Stomach (tissue), 9 donors: Measurements from ENCODE around the gene ATRX. TPM values are rescaled to one million over a fixed set of nuclear protein-coding genes. Genes with fewer than 3 reads are reported as not detected.
"Not testable (repeated sequence)": the region's sequence is repeated elsewhere in the genome, so short reads cannot be mapped to it uniquely, and the experiment has no call there.

Source experiments
- DNase-seq, 2 donors: peaks; one replicate each; pipeline versions ENCODE4 v3.0.0 to v3.0.0-alpha.2; 2013 to 2019
- H3K27ac ChIP-seq, 5 donors: fragments of 200-600 bp in 4 of 5; sonication (generic) in 4 of 5; one replicate each; pipeline ENCODE4 v1.5.1; 2013 to 2019; ENCODE audit warnings: mild to moderate bottlenecking in 1 of 5, moderate library complexity in 1 of 5
- H3K27me3 ChIP-seq, 3 donors: fragments of 200-600 bp; sonication (generic); one replicate each; pipeline ENCODE4 v1.5.1; 2017 to 2019; ENCODE audit warnings: mixed run types in 1 of 3
- H3K36me3 ChIP-seq, 4 donors: fragments of 200-600 bp; sonication (generic); 1 replicate in 3 of 4; 2 replicates in 1 of 4; pipeline ENCODE4 v1.5.1; 2016 to 2019
- H3K4me1 ChIP-seq, 4 donors: fragments of 200-600 bp; sonication (generic); one replicate each; pipeline ENCODE4 v1.5.1; 2016 to 2019
- H3K4me3 ChIP-seq, 4 donors: fragments of 200-600 bp; sonication (generic) in 3 of 4; one replicate each; pipeline ENCODE4 v1.5.1; 2016 to 2019; ENCODE audit warnings: mild to moderate bottlenecking in 1 of 4
- H3K9me3 ChIP-seq, 4 donors: fragments of 200-600 bp; sonication (generic); one replicate each; pipeline ENCODE4 v1.5.1; 2016 to 2019
- CTCF ChIP-seq, 7 experiments: fragments of 450-650 bp in 4 of 7; fragments of 200-600 bp in 3 of 7; sonication (generic) in 3 of 7; IDR thresholded peaks; one replicate each; pipeline ENCODE4 v1.5.1; 2016 to 2019; ENCODE audit warnings: antibody characterized with exemption in 7 of 7, control low read depth in 2 of 7, mild to moderate bottlenecking in 1 of 7
- EP300 ChIP-seq: sonication (generic); formaldehyde crosslinking; IDR thresholded peaks from one replicate; pipeline ENCODE4 v1.6.1; 2017; ENCODE audit warnings: antibody characterized with exemption
- POLR2A ChIP-seq, 4 donors: fragments of 450-650 bp; IDR thresholded peaks; one replicate each; pipeline ENCODE4 v1.6.1; 2016; ENCODE audit warnings: antibody characterized with exemption in 4 of 4, control low read depth in 2 of 4, mild to moderate bottlenecking in 1 of 4, moderate library complexity in 1 of 4
- POLR2AphosphoS5 ChIP-seq, 3 donors: sonication (generic); formaldehyde crosslinking; IDR thresholded peaks; one replicate each; pipeline ENCODE4 v1.6.1; 2016; ENCODE audit warnings: antibody characterized with exemption in 3 of 3
- WGBS, 5 donors: extraction: QIAGEN DNeasy Blood & Tissue Kit in 3 of 5; methylation state at CpG; one replicate each; pipeline versions ENCODE4 v1.1.5 to v1.1.7; 2013 to 2018; 5-methylcytosine and 5-hydroxymethylcytosine counted together
- intact Hi-C: fragments of 100-400 bp; cut with DNase I; formaldehyde crosslinking; loops from one replicate; pipeline ENCODE4 v1.15.1; 2023; ENCODE audit warnings: low total_unique reads
- polyA plus RNA-seq, 3 donors: library from polyadenylated mRNA; stranded (reverse); fragments of 200-250 nt; gene quantifications; one replicate each; pipeline ENCODE4 v1.2.3, GENCODE V29; 2013
- total RNA-seq, 5 donors: library from RNA; depleted of rRNA; stranded (reverse); fragments of >200 nt; gene quantifications; one replicate each; pipeline versions ENCODE4 v1.1.0 to v1.2.3, GENCODE V29; 2014 to 2016
- donor health status: healthy with polysubstance abuse.
- donor health status: Bipolar disorder and iron deficiency.
- donor health status: healthy.

The ATRX gene
- total and polyA plus RNA-seq, 8 donors: 7.9 to 225 (median 61.0) TPM

- Histone ChIP-seq H3K9me3 (no peaks in the 10 kb centered on the region), H3K27me3 (no peaks in the 10 kb centered on the region), H3K27ac (no peak overlapping the region), H3K4me1 (peaks cover 0 to 11% (median 0%) of the 10 kb centered on the region in 4 donors), H3K4me3 (no peak overlapping the region), H3K36me3 (peaks cover 0 to 35% (median 25%) of the 10 kb centered on the region in 4 donors)
- intact Hi-C loops: no loop called here
- 15 to 75% (median 32%) methylated on average over 1 of the region's 1 CpG for WGBS, 5 donors
- no peak for TF ChIP-seq CTCF (IDR thresholded peaks at IDR 0.05)
- TF ChIP-seq POLR2AphosphoS5 (IDR thresholded peaks at IDR 0.05): no peak
- no peak for TF ChIP-seq EP300
- no peak for TF ChIP-seq POLR2A (IDR thresholded peaks at IDR 0.05)
- DNase-seq: no peak
Observed at GRCh38 chrX:77689376-77689775, 96.6 kb downstream of the ATRX start.

- intact Hi-C loops, H3K4me3 ChIP-seq, DNase-seq, H3K27me3 ChIP-seq, H3K4me1 ChIP-seq, H3K9me3 ChIP-seq, H3K27ac ChIP-seq: not testable (repeated sequence)
- peaks cover 0 to 43% (median 36%) of the 10 kb centered on the region in 4 donors for H3K36me3 ChIP-seq
- WGBS, 5 donors: 83 to 100% (median 94%) methylated on average over 1 of the region's 1 CpG
Observed at GRCh38 chrX:77685683-77686082, 100.3 kb downstream of the ATRX start.

- WGBS, 5 donors: 65 to 100% (median 90%) methylated on average over 1 of the region's 1 CpG
- no peak for TF ChIP-seq POLR2AphosphoS5 (IDR thresholded peaks at IDR 0.05)
- TF ChIP-seq POLR2A (IDR thresholded peaks at IDR 0.05): no peak
- TF ChIP-seq CTCF (IDR thresholded peaks at IDR 0.05): no peak
- TF ChIP-seq EP300: no peak
- intact Hi-C loops: no loop called here
Observed at GRCh38 chrX:77679144-77679543, 106.9 kb downstream of the ATRX start.

GRCh38 chrX:77675986-77676385 lies 110.0 kb downstream of the ATRX start:
- Histone ChIP-seq H3K27ac (no peak overlapping the region), H3K27me3 (no peaks in the 10 kb centered on the region), H3K4me1 (no peaks in the 10 kb centered on the region), H3K4me3 (no peak overlapping the region), H3K36me3 (peaks cover 0 to 8% (median 7%) of the 10 kb centered on the region in 4 donors), H3K9me3 (no peaks in the 10 kb centered on the region)
- intact Hi-C loops: no loop called here
- no peak for DNase-seq
- no peak for TF ChIP-seq POLR2AphosphoS5 (IDR thresholded peaks at IDR 0.05)
- no peak for TF ChIP-seq POLR2A (IDR thresholded peaks at IDR 0.05)
- no peak for TF ChIP-seq CTCF (IDR thresholded peaks at IDR 0.05)
- TF ChIP-seq EP300: no peak
- 72 to 94% (median 92%) methylated on average over 3 of the region's 3 CpGs for WGBS, 5 donors

More at GRCh38 chrX:77679144-77679543, 106.9 kb downstream of the ATRX start:
- Histone ChIP-seq H3K27me3 (no peaks in the 10 kb centered on the region), H3K4me1 (no peaks in the 10 kb centered on the region), H3K27ac (no peak overlapping the region), H3K36me3 (peaks cover 0 to 22% (median 15%) of the 10 kb centered on the region in 4 donors), H3K4me3 (no peak overlapping the region), H3K9me3 (no peaks in the 10 kb centered on the region)
- DNase-seq: no peak

GRCh38 chrX:77668391-77669237 lies 117.4 kb downstream of the ATRX start:
- intact Hi-C loops: no loop called here
- TF ChIP-seq EP300: no peak
- TF ChIP-seq CTCF (IDR thresholded peaks at IDR 0.05): no peak
- no peak for TF ChIP-seq POLR2A (IDR thresholded peaks at IDR 0.05)
- TF ChIP-seq POLR2AphosphoS5 (IDR thresholded peaks at IDR 0.05): no peak
- Histone ChIP-seq H3K27ac (peak overlapping the region in 4 of 5 donors; percentile 24 to 67 (median 36)), H3K4me1 (no peaks in the 10 kb centered on the region), H3K4me3 (no peak overlapping the region), H3K9me3 (no peaks in the 10 kb centered on the region), H3K27me3 (no peaks in the 10 kb centered on the region), H3K36me3 (peaks cover 0 to 5% (median 1%) of the 10 kb centered on the region in 4 donors)
- DNase-seq: peak in 1 of 2 donors; percentile 9
- WGBS, 5 donors: 33 to 57% (median 50%) methylated on average over 10 of the region's 10 CpGs
